GM12864 (cell line): ENCODE data around the gene NANS.
A peak's percentile ranks its signal among the peaks of the same experiment; 100 is the strongest.

Experiments used
- DNase-seq: peaks from one replicate; pipeline ENCODE4 v3.0.0-alpha.2; 2011; ENCODE audit warnings: low read depth
- H3K4me3 ChIP-seq: 2 replicates; pipeline ENCODE4 v1.5.1; 2011; ENCODE audit warnings: mild to moderate bottlenecking, low read depth, low read length, control low read depth
- CTCF ChIP-seq: IDR thresholded peaks from 2 replicates; pipeline ENCODE4 v1.5.1; 2011; ENCODE audit warnings: low read depth, mild to moderate bottlenecking, moderate library complexity, low read length, control low read depth, inconsistent platforms; ENCODE audit errors: missing control alignments

Gene NANS

GRCh38 chr9:98047002-98047401, 9.5 kb upstream of the NANS start:
- no peak for TF ChIP-seq CTCF
- peak overlapping the region; percentile 54 for H3K4me3 ChIP-seq
- DNase-seq: no peak

DNA sequence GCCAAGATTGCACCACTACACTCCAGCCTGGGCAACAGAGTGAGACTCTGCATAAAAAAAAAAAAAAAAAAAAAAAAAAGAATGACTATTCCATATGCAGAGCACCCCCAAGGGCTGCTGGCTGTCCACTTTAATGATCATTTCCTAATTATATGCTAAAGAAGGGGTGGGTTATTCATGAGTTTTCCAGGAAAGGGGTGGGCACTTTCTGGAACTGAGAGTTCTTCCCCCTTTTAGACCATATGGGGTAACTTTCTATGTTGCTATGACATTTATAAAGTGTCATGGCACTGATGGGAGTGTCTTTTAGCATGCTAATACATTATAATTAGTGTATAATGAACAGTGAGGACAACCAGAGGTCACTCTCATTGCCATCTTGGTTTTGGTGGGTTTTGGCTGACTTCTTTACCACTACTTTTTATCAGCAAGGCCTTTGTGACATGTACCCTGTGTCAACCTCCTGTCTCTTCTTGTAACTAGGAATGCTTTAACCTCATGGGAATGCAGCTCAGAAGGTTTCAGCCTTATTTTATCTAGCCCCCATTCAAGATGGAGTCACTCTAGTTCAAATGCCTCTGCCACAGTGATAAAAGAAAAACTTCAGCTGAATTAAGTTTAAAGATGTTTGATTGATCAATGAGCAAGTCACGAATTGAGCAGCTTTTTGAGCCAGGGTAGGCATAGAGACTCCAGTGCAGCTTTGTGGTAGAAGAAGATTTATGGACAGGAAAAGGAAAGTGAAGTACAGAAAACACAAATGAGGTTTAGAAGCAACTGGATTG, 7.1 kb upstream of the NANS start:
- no peak overlapping the region for H3K4me3 ChIP-seq
- TF ChIP-seq CTCF: no peak
- DNase-seq: no peak

GRCh38 chr9:98050351-98050750, 6.2 kb upstream of the NANS start:
- no peak for DNase-seq

DNA sequence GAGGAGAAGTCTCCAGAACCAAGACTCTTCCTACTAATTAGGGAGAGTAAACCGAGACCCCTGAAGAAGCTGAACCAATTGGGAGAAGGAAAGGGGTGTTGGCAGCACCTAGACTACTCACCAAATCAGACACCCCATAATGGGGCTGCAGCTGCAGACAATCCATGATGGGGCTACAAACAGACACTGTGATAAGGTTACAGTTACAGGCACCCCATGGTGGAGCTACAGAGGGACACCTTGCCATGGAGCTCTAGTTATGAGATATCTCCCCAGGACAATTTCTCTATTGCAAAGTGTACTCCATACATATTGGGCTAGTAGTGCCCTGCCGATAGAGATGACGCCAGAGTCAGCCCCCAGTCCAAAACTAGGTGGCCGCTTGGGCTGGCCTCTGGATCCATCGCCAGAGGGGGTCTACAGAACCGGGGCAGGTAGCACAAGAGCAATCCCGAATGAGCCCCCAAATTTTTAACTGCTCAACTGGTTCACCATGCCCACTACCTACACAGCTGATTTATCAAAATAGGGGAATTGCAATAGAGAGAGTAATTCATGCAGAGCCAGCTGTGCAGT, 2.1 kb upstream of the NANS start:
- no peak overlapping the region for H3K4me3 ChIP-seq
- no peak for DNase-seq
- TF ChIP-seq CTCF: no peak

More at GRCh38 chr9:98050351-98050750, 6.2 kb upstream of the NANS start:
- no peak overlapping the region for H3K4me3 ChIP-seq
- TF ChIP-seq CTCF: no peak

DNA sequence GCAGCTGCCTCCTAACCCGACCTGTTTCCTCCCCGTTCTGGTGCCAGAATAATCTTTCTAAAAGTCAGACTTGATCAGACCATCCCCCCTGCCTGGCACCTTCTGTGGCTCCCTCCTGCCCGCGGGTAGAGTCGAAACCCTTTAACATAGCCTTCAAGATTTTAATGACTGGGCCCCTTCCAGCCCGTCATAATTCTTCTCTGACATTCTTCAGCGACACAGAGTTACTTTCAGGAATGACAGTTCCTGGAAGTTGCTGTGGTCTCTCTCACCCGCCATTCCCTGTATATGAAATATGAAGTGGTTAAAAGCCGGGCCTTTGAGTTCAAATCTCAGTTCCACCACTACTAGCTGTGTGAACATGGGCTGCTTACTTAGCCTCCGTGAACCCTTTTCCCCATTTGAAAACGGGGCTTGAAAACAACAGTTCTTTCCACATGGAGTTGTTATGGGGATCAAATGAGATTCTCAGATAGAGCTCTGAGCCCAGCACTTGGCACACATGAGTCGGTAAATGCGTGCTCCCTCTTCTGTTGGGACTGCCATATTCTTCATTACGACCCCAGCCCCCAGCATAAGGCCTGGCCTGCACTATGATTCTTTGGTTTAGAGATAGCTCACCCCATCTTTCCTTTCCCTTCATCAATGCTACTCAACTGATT, 737 bp downstream of the NANS start:
- TF ChIP-seq CTCF: no peak
- DNase-seq: no peak

DNA sequence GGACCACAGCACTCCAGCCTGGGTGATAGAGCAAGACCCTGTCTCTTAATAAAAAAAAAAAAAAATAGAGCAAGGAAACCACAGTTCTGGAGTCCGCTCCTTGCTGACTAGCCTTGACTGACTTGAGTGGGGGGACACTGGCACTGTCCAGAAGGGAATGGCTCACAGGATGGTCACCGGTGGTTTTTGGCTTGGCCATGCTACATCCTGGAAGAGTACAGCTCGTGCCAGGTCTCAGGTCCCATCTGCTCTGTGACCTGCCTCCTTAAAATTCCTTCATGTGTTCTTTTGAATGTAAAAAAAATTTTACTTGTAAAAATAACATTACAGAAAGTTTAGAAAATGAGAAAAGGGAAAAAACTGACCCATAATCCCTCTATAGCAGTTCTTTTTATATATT, 5.6 kb downstream of the NANS start:
- TF ChIP-seq CTCF: no peak
- no peak overlapping the region for H3K4me3 ChIP-seq
- DNase-seq: no peak

More for the DNA sequence above, 737 bp downstream of the NANS start:
- H3K4me3 ChIP-seq: peak overlapping the region; percentile 93
